ENCODE results near the gene ANO10. TPM values are rescaled to one million over a fixed set of nuclear protein-coding genes. Genes with fewer than 3 reads are reported as not detected.

The ANO10 gene
- 16.0 and 32.5 TPM in 2 replicates for total RNA-seq

GRCh38 chr3:43621656-43622432 lies at the start of gene ANO10:
Gene ANO10, minus strand, starts transcription at chr3:43622011. Its CDS starts 16,159 bp downstream, at chr3:43605852.

Other genes starting within 250 kb of the ANO10 start
- gene ABHD5, start 68.9 kb upstream of the ANO10 start, total RNA-seq = 13.1 and 19.7 TPM in 2 replicates